Urinary bladder (tissue), 4 donors: ENCODE measurements around the gene BTK. TPM values are rescaled to one million over a fixed set of nuclear protein-coding genes. Genes with fewer than 3 reads are reported as not detected.

Source experiments
- DNase-seq: peaks from one replicate; pipeline ENCODE4 v3.0.0-alpha.2; 2015; ENCODE audit errors: extremely low spot score
- H3K27ac ChIP-seq: one replicate; pipeline ENCODE4 v1.5.1; 2013; ENCODE audit warnings: low read depth, mild to moderate bottlenecking, moderate library complexity
- H3K36me3 ChIP-seq: one replicate; pipeline ENCODE4 v1.6.1; 2013; ENCODE audit warnings: mild to moderate bottlenecking, moderate library complexity; ENCODE audit not compliant: insufficient read depth
- H3K4me1 ChIP-seq: one replicate; pipeline ENCODE4 v1.6.1; 2013; ENCODE audit warnings: mild to moderate bottlenecking, moderate library complexity; ENCODE audit not compliant: insufficient read depth
- H3K4me3 ChIP-seq: one replicate; pipeline ENCODE4 v1.5.1; 2013; ENCODE audit warnings: low read depth, low read length
- WGBS: extraction: QIAGEN DNeasy Blood & Tissue Kit; methylation state at CpG from one replicate; pipeline ENCODE4 v1.1.7; 2013; 5-methylcytosine and 5-hydroxymethylcytosine counted together
- polyA plus RNA-seq: library from polyadenylated mRNA; stranded (reverse); fragments of 200-250 nt; gene quantifications from one replicate; pipeline ENCODE4 v1.2.3, GENCODE V29; 2013
- total RNA-seq: library from RNA; depleted of rRNA; stranded (reverse); fragments of >200 nt; gene quantifications from one replicate; pipeline ENCODE4 v1.2.3, GENCODE V29; 2014
- donor health status: healthy with polysubstance abuse.
- donor health status: healthy.

BTK gene
- total and polyA plus RNA-seq, 2 donors = 3.9 to 7.6 TPM

- Histone ChIP-seq H3K4me1 (no peaks in the 10 kb centered on the region), H3K36me3 (no peaks in the 10 kb centered on the region), H3K4me3 (no peak overlapping the region), H3K27ac (no peak overlapping the region)
- DNase-seq = no peak
- WGBS = 82% methylated on average over 7 of the region's 7 CpGs
Observed at GRCh38 chrX:101385026-101385684, 836 bp downstream of the BTK start.

GRCh38 chrX:101383679-101384205 is 2.2 kb downstream of the BTK start:
- H3K36me3 ChIP-seq = no peaks in the 10 kb centered on the region
- H3K4me1 ChIP-seq = no peaks in the 10 kb centered on the region
- no peak for DNase-seq
- WGBS = 66% methylated on average over 4 of the region's 4 CpGs
- H3K27ac ChIP-seq = no peak overlapping the region
- no peak overlapping the region for H3K4me3 ChIP-seq

GRCh38 chrX:101377547-101377946 is 8.4 kb downstream of the BTK start:
- no peak overlapping the region for H3K27ac ChIP-seq
- no peak for DNase-seq
- H3K4me3 ChIP-seq = no peak overlapping the region
- no peaks in the 10 kb centered on the region for H3K4me1 ChIP-seq
- WGBS = 72% methylated on average over 1 of the region's 1 CpG
- H3K36me3 ChIP-seq = no peaks in the 10 kb centered on the region

GRCh38 chrX:101370888-101371504 is 15.0 kb downstream of the BTK start:
- no peak overlapping the region for H3K4me3 ChIP-seq
- no peak overlapping the region for H3K27ac ChIP-seq
- WGBS = 27% methylated on average over 3 of the region's 3 CpGs
- no peaks in the 10 kb centered on the region for H3K4me1 ChIP-seq
- no peak for DNase-seq
- no peaks in the 10 kb centered on the region for H3K36me3 ChIP-seq

GRCh38 chrX:101369687-101370086 is 16.3 kb downstream of the BTK start:
- H3K4me1 ChIP-seq = no peaks in the 10 kb centered on the region
- H3K27ac ChIP-seq = no peak overlapping the region
- no peak for DNase-seq
- 77% methylated on average over 6 of the region's 6 CpGs for WGBS
- H3K36me3 ChIP-seq = no peaks in the 10 kb centered on the region
- no peak overlapping the region for H3K4me3 ChIP-seq

DNA sequence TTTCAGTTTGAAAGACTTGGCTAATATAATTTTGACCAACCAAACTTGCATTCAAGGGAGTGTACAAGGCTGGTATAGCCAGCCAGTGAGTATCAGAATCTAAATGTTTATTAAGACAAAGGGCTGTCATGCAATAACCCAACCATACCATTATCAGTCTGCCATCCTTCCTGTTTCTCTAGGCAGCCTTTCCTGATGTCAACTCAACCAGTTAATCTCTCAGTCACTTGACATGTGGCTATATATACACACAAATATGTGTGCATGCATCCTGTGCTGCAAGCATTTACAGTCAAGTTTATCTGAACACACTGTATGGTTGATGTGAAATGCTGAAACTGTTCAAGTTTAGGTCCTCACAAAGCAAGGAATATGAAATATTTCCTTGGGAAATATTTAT is 17.2 kb downstream of the BTK start:
- Histone ChIP-seq H3K4me1 (no peaks in the 10 kb centered on the region), H3K36me3 (no peaks in the 10 kb centered on the region), H3K27ac (no peak overlapping the region), H3K4me3 (no peak overlapping the region)
- no peak for DNase-seq

GRCh38 chrX:101365301-101365795 is 20.6 kb downstream of the BTK start:
- no peak for DNase-seq
- 93% methylated on average over 1 of the region's 1 CpG for WGBS
- Histone ChIP-seq H3K36me3 (no peaks in the 10 kb centered on the region), H3K4me1 (no peaks in the 10 kb centered on the region), H3K4me3 (no peak overlapping the region), H3K27ac (no peak overlapping the region)

DNA sequence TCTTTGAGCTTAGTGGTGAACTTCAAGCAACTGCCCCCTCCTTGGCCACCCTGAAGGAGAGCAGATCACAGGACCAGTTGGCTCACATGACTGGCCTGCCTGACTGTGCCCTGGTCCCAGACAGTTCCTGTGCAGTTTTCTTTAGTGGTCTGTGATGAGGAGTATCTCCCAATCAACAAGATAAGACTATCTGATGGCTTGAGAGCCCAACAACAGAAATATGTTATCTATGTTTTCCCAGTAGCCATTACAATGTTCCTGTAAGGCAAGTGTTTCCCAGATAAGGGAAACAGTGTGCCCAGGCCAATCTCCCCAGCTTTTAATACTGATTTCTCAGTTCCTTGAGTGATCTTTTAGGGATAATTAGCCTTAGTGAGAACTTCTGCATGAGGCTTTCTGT is 23.2 kb downstream of the BTK start:
- H3K27ac ChIP-seq = no peak overlapping the region
- DNase-seq = no peak
- no peaks in the 10 kb centered on the region for H3K4me1 ChIP-seq
- H3K4me3 ChIP-seq = no peak overlapping the region
- H3K36me3 ChIP-seq = no peaks in the 10 kb centered on the region

- Histone ChIP-seq H3K4me3 (no peak overlapping the region), H3K4me1 (no peaks in the 10 kb centered on the region), H3K36me3 (no peaks in the 10 kb centered on the region), H3K27ac (no peak overlapping the region)
- no peak for DNase-seq
- 68% methylated on average over 3 of the region's 3 CpGs for WGBS
Observed at GRCh38 chrX:101362116-101362515, 23.9 kb downstream of the BTK start.

DNA sequence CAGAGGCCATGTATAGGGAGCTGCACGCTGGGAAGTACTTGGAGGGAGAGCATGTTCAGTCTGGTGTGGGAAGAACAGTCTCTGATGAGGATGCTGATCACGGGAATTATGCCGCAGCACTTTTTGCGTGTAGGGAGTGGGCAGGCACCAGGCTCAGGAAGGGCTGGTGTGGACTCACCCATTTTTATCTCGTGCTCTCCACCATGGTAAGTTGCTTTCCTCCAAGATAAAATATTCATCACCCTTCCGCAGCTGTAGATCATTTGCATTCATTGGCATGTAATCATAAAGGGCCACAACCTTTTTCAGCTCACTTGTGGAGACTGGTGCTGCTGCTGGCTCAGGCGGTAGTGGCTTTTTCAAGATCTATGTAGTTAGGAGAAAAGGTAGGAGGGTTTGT is 25.6 kb downstream of the BTK start:
- Histone ChIP-seq H3K4me1 (no peaks in the 10 kb centered on the region), H3K4me3 (no peak overlapping the region), H3K27ac (no peak overlapping the region), H3K36me3 (no peaks in the 10 kb centered on the region)
- DNase-seq = no peak
- WGBS = 75% methylated on average over 7 of the region's 7 CpGs

GRCh38 chrX:101359966-101360365 is 26.0 kb downstream of the BTK start:
- Histone ChIP-seq H3K36me3 (no peaks in the 10 kb centered on the region), H3K4me1 (no peaks in the 10 kb centered on the region), H3K4me3 (no peak overlapping the region), H3K27ac (no peak overlapping the region)
- 50% methylated on average over 1 of the region's 1 CpG for WGBS
- DNase-seq = no peak

- H3K36me3 ChIP-seq = no peaks in the 10 kb centered on the region
Observed at GRCh38 chrX:101357166-101357795, 28.7 kb downstream of the BTK start.

DNA sequence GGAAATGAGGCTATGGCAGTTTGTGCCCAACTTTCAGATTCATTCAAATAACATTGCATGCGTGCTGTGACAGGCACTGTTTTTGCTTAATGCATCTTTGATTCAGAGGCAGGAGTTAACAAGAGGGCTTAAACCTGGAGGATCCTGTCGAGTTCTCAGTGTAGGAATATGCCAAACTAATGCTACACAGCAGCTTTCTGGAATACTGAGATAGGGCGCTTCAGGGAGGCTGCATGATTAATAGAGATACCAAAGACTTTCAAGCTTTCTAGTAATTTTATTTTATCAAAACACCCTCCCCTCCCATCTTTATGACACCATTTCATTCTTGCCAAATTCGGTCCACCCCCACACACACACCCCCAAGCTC is 36.8 kb downstream of the BTK start:
- Histone ChIP-seq H3K27ac (no peak overlapping the region), H3K4me1 (no peaks in the 10 kb centered on the region)

More at GRCh38 chrX:101357166-101357795, 28.7 kb downstream of the BTK start:
- DNase-seq = no peak
- no peaks in the 10 kb centered on the region for H3K4me1 ChIP-seq
- no peak overlapping the region for H3K4me3 ChIP-seq
- no peak overlapping the region for H3K27ac ChIP-seq
- WGBS = 47% methylated on average over 5 of the region's 5 CpGs

More for the DNA sequence above, 36.8 kb downstream of the BTK start:
- Histone ChIP-seq H3K36me3 (no peaks in the 10 kb centered on the region), H3K4me3 (peak overlapping the region; percentile 64)
- WGBS = 27% methylated on average over 4 of the region's 4 CpGs
- no peak for DNase-seq
